ENCODE results near the gene IL17REL. TPM values are rescaled to one million over a fixed set of nuclear protein-coding genes. Genes with fewer than 3 reads are reported as not detected.

The IL17REL gene
- total and polyA plus RNA-seq, 2 of the 13 experiments (the other 11 are each of a cell fraction or from before 2014, with no cell fraction given), result not detected

- no peak overlapping the region for H2AFZ ChIP-seq (ENCODE audit: low read length)
- no peak overlapping the region for H3K4me3 ChIP-seq (replicated peaks in 1 of 3; ENCODE audit: insufficient read depth in 1 of 3, low read depth in 2 of 3, low read length in 3 of 3)
- peak overlapping the region; percentile 11; the same call in 1 of the 2 replicates for H3K9ac ChIP-seq (ENCODE audit: insufficient read depth, low read depth, low read length)
- WGBS (ENCODE audit: low lambda C conversion rate), result 68% methylated on average over 8 of the region's 15 CpGs
- no TSS peak for BruUV-seq (replicated peaks)
- H3K27me3 ChIP-seq (ENCODE audit: control insufficient read depth in 1 of 2, insufficient read depth in 2 of 2, low read length in 2 of 2), result no peaks in the 10 kb centered on the region; a peak in 1 of 5 replicates
- H3K9me3 ChIP-seq (ENCODE audit: low read length), result no peaks in the 10 kb centered on the region
- peaks cover 86% of the 10 kb centered on the region for H3K4me1 ChIP-seq (ENCODE audit: insufficient read depth, low read length)
- H3K36me3 ChIP-seq (replicated peaks in 1 of 2; ENCODE audit: control insufficient read depth in 1 of 2, insufficient read depth in 2 of 2, low read length in 2 of 2), result no peaks in the 10 kb centered on the region
- H3K27ac ChIP-seq (ENCODE audit: extremely low read length, insufficient read depth, low read length), result no peak overlapping the region
- intact Hi-C loops (cut with micrococcal nuclease; ENCODE audit: unreplicated experiment), result no loop called here
- in situ Hi-C loops (cut with HindIII; ENCODE audit: extremely low pct_ligation_motif_present, low pct_unique_long_range_greater_than_20kb), result no loop called here
- ChIA-PET POLR2A (interaction anchor here (12.9 to 18.6 kb wide), 3 partner anchors 5 to 21 kb away, joined by 283 to 722 read pairs (median 722); partner anchors contain the start of gene PIM3), CTCF (ENCODE audit: low intra/inter-chr PET ratio, low total read pairs) (no interaction called here)
- H3K4me2 ChIP-seq (ENCODE audit: low read depth, low read length), result peak overlapping the region; percentile 42
- TF ChIP-seq MLLT10 (CRISPR knock-in tag; IDR thresholded peaks at IDR 0.05), result no peak
- 0 out of 2 replicates have a peak, but pooled peaks have one; percentile 24 for TF ChIP-seq HNRNPL (IDR thresholded peaks at IDR 0.05; ENCODE audit: low read depth, low read length)
- TF ChIP-seq ZNF331 (CRISPR knock-in tag; IDR thresholded peaks at IDR 0.05), result peak; percentile 31; the same call in 1 of the 2 replicates
- TF ChIP-seq, protein P1, sequence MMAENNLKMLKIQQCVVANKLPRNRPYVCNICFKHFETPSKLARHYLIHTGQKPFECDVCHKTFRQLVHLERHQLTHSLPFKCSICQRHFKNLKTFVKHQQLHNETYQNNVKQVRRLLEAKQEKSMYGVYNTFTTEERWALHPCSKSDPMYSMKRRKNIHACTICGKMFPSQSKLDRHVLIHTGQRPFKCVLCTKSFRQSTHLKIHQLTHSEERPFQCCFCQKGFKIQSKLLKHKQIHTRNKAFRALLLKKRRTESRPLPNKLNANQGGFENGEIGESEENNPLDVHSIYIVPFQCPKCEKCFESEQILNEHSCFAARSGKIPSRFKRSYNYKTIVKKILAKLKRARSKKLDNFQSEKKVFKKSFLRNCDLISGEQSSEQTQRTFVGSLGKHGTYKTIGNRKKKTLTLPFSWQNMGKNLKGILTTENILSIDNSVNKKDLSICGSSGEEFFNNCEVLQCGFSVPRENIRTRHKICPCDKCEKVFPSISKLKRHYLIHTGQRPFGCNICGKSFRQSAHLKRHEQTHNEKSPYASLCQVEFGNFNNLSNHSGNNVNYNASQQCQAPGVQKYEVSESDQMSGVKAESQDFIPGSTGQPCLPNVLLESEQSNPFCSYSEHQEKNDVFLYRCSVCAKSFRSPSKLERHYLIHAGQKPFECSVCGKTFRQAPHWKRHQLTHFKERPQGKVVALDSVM (CRISPR knock-in tag; IDR thresholded peaks at IDR 0.05), result peak; percentile 31; the same call in 1 of the 2 replicates
- TF ChIP-seq SRSF1 (optimal IDR thresholded peaks at IDR 0.05; ENCODE audit: low read depth, low read length), result peak; percentile 40
- H3K79me2 ChIP-seq (ENCODE audit: insufficient read depth, low read length), result peaks cover 11% of the 10 kb centered on the region
- ATAC-seq (no peak), FAIRE-seq (no peak), DNase-seq (ENCODE audit: low spot score) (no peak)
- peaks cover 2% of the 10 kb centered on the region; the same call in 1 of the 2 replicates for H4K20me1 ChIP-seq (ENCODE audit: insufficient read depth, low read length)
Measured at GRCh38 chr22:49956418-49956770, 56.2 kb downstream of the IL17REL start.

Data from HepG2 (cell line).